Chondrocyte (in vitro differentiated cells): ENCODE results near the gene DIRAS2. TPM values are rescaled to one million over a fixed set of nuclear protein-coding genes. Genes with fewer than 3 reads are reported as not detected.

Experiments
- DNase-seq: peaks from one replicate; pipeline ENCODE4 v3.0.0; 2021; ENCODE audit warnings: mixed read lengths, low spot score
- H3K27ac Mint-ChIP-seq: one replicate; pipeline ENCODE4 v1.8.0; 2021; ENCODE audit warnings: mild to moderate bottlenecking, moderate library complexity, mixed read lengths; ENCODE audit not compliant: unreplicated experiment
- H3K27me3 Mint-ChIP-seq: 2 replicates; pipeline ENCODE4 v1.8.0; 2021; ENCODE audit warnings: low read depth, mixed read lengths
- H3K36me3 Mint-ChIP-seq: 2 replicates; pipeline ENCODE4 v1.8.0; 2021; ENCODE audit warnings: low read depth, mixed read lengths
- H3K4me1 Mint-ChIP-seq: 2 replicates; pipeline ENCODE4 v1.8.0; 2021; ENCODE audit warnings: low read depth, mild to moderate bottlenecking, mixed read lengths
- H3K4me3 Mint-ChIP-seq: one replicate; pipeline ENCODE4 v1.8.0; 2021; ENCODE audit warnings: mild to moderate bottlenecking, moderate library complexity, mixed read lengths; ENCODE audit not compliant: unreplicated experiment
- H3K9me3 Mint-ChIP-seq: 2 replicates; pipeline ENCODE4 v1.8.0; 2021; ENCODE audit warnings: low read depth, mixed read lengths
- total RNA-seq: library from RNA; stranded (reverse); gene quantifications from 3 replicates; pipeline ENCODE4 v1.2.1, GENCODE V29; 2021
- TF ChIP-seq, protein P1 (sequence below): fragments of 200-600 bp; sonication (generic); IDR thresholded peaks from 2 replicates; pipeline ENCODE4 v1.5.0; 2021; ENCODE audit warnings: antibody characterized with exemption, mild to moderate bottlenecking, moderate library complexity

Gene DIRAS2
- total RNA-seq, 1 donor from 2014 or later, result 10.9 TPM

DNA sequence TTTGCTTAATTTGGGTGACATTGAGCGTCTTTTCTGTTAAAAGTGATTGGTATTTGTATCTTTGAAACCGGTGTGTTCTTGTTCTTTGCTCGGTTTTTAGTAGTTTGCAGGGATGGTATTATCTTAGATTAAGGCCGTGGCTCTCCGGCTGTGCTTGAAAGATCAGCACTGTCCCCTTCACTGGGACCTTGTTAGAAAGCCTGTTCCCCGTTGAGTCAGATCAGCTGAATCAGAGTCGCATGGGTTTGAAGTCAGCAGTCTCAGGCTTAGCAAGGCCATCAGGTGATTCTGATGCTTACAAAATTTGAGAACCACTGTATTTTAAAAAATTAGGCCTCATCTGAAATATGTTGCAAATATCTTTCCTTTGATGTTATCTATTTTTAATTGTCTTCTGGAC, 5.0 kb downstream of the DIRAS2 start:
- Mint-ChIP-seq H3K27ac (no peak overlapping the region), H3K36me3 (no peaks in the 10 kb centered on the region), H3K27me3 (no peaks in the 10 kb centered on the region), H3K4me3 (no peak overlapping the region), H3K4me1 (peaks cover 29% of the 10 kb centered on the region), H3K9me3 (no peaks in the 10 kb centered on the region)
- no peak for DNase-seq
- TF ChIP-seq, protein P1, sequence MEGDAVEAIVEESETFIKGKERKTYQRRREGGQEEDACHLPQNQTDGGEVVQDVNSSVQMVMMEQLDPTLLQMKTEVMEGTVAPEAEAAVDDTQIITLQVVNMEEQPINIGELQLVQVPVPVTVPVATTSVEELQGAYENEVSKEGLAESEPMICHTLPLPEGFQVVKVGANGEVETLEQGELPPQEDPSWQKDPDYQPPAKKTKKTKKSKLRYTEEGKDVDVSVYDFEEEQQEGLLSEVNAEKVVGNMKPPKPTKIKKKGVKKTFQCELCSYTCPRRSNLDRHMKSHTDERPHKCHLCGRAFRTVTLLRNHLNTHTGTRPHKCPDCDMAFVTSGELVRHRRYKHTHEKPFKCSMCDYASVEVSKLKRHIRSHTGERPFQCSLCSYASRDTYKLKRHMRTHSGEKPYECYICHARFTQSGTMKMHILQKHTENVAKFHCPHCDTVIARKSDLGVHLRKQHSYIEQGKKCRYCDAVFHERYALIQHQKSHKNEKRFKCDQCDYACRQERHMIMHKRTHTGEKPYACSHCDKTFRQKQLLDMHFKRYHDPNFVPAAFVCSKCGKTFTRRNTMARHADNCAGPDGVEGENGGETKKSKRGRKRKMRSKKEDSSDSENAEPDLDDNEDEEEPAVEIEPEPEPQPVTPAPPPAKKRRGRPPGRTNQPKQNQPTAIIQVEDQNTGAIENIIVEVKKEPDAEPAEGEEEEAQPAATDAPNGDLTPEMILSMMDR, result no peak

DNA sequence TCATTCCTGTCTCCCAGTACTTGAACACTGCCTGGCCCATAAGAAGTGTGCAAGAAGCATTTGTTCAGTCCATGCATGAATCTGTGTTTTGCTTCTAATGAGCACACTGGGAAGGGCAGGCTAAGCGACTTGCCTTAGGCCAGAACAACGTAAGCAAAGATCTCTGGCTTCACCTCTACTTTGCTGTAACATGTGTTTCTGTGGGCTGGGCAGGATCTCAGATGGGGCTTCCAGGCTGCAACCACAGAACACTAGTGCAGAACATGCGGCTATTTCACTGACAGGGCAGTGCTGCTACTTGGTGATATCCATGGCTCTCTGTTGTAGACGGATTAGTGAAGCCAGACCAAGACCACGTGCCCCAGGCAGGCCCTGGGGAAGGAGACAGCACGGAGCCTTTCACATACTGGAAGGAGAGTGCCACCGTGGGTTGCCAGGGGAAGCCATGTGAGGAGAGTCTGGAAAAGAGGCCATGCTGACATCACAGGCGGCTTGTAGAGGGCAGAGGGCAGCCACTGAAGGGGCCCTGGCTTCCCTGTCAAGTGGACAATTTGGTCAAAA, 9.9 kb downstream of the DIRAS2 start:
- Mint-ChIP-seq H3K27me3 (no peaks in the 10 kb centered on the region), H3K36me3 (no peaks in the 10 kb centered on the region), H3K27ac (no peak overlapping the region), H3K4me1 (no peaks in the 10 kb centered on the region), H3K4me3 (no peak overlapping the region), H3K9me3 (no peaks in the 10 kb centered on the region)
- DNase-seq, result no peak
- TF ChIP-seq, protein P1, result no peak

GRCh38 chr9:90631964-90632363, 10.7 kb downstream of the DIRAS2 start:
- Mint-ChIP-seq H3K4me1 (no peaks in the 10 kb centered on the region), H3K27me3 (no peaks in the 10 kb centered on the region), H3K36me3 (no peaks in the 10 kb centered on the region), H3K27ac (no peak overlapping the region), H3K9me3 (no peaks in the 10 kb centered on the region), H3K4me3 (no peak overlapping the region)
- DNase-seq, result no peak
- TF ChIP-seq, protein P1, result no peak

- H3K4me1 Mint-ChIP-seq, result no peaks in the 10 kb centered on the region
- DNase-seq, result no peak
- H3K36me3 Mint-ChIP-seq, result peaks cover 3% of the 10 kb centered on the region
- peaks cover 3% of the 10 kb centered on the region for H3K9me3 Mint-ChIP-seq
- H3K27ac Mint-ChIP-seq, result no peak overlapping the region
- H3K4me3 Mint-ChIP-seq, result no peak overlapping the region
- TF ChIP-seq, protein P1, result no peak
- H3K27me3 Mint-ChIP-seq, result no peaks in the 10 kb centered on the region
Observed at GRCh38 chr9:90629991-90630390, 12.6 kb downstream of the DIRAS2 start.

- Mint-ChIP-seq H3K27ac (no peak overlapping the region), H3K4me1 (no peaks in the 10 kb centered on the region), H3K36me3 (peaks cover 3% of the 10 kb centered on the region), H3K27me3 (no peaks in the 10 kb centered on the region), H3K4me3 (no peak overlapping the region), H3K9me3 (peaks cover 3% of the 10 kb centered on the region)
- no peak for DNase-seq
- TF ChIP-seq, protein P1, result no peak
Observed at GRCh38 chr9:90629354-90629753, 13.3 kb downstream of the DIRAS2 start.
